SIG-M5 (cell line): ENCODE results near the gene ERCC6.

Source experiments
- DNase-seq: peaks from one replicate; lab custom pipeline; 2025; lab: John Stamatoyannopoulos, UW

Gene ERCC6

GRCh38 chr10:49549640-49550346 lies 10.9 kb upstream of the ERCC6 start:
- DNase-seq, result no peak

- no peak for DNase-seq
Observed at GRCh38 chr10:49543604-49544003, 4.7 kb upstream of the ERCC6 start.

GRCh38 chr10:49542353-49542752 lies 3.4 kb upstream of the ERCC6 start:
- DNase-seq, result no peak

GRCh38 chr10:49541762-49542161 lies 2.8 kb upstream of the ERCC6 start:
- DNase-seq, result no peak

GRCh38 chr10:49540056-49540797 lies 1.3 kb upstream of the ERCC6 start:
- DNase-seq, result no peak

- no peak for DNase-seq
Observed at GRCh38 chr10:49539320-49539885, 482 bp upstream of the ERCC6 start.

- DNase-seq, result no peak
Observed at GRCh38 chr10:49534670-49535381, 4.1 kb downstream of the ERCC6 start.

GRCh38 chr10:49532461-49532860 lies 6.5 kb downstream of the ERCC6 start:
- DNase-seq, result no peak

- no peak for DNase-seq
Observed at GRCh38 chr10:49528977-49529506, 9.9 kb downstream of the ERCC6 start.

GRCh38 chr10:49527850-49528249 lies 11.1 kb downstream of the ERCC6 start:
- no peak for DNase-seq

- no peak for DNase-seq
Observed at GRCh38 chr10:49527061-49527460, 11.9 kb downstream of the ERCC6 start.

- no peak for DNase-seq
Observed at GRCh38 chr10:49526619-49527018, 12.3 kb downstream of the ERCC6 start.

GRCh38 chr10:49524496-49524895 lies 14.4 kb downstream of the ERCC6 start:
- no peak for DNase-seq

- no peak for DNase-seq
Observed at GRCh38 chr10:49523301-49523700, 15.6 kb downstream of the ERCC6 start.

- no peak for DNase-seq
Observed at GRCh38 chr10:49521062-49521461, 17.9 kb downstream of the ERCC6 start.

- DNase-seq, result no peak
Observed at GRCh38 chr10:49520122-49520775, 18.7 kb downstream of the ERCC6 start.

- DNase-seq, result no peak
Observed at GRCh38 chr10:49519717-49520116, 19.2 kb downstream of the ERCC6 start.

- no peak for DNase-seq
Observed at GRCh38 chr10:49518982-49519578, 19.8 kb downstream of the ERCC6 start.

- DNase-seq, result no peak
Observed at GRCh38 chr10:49518566-49518965, 20.4 kb downstream of the ERCC6 start.

- DNase-seq, result no peak
Observed at GRCh38 chr10:49516216-49516970, 22.5 kb downstream of the ERCC6 start.
